Stimulated activated CD4-positive, alpha-beta T cell treated with anti-CD3 and anti-CD28 coated beads, Interleukin-1b, Interleukin-23, amount 100 ng/mL, for 48 hours (primary cell): ENCODE results near the gene BPIFA3.

Experiments used
- DNase-seq: peaks from one replicate; pipeline ENCODE4 v3.0.0-alpha.2; 2020

Gene BPIFA3

DNA sequence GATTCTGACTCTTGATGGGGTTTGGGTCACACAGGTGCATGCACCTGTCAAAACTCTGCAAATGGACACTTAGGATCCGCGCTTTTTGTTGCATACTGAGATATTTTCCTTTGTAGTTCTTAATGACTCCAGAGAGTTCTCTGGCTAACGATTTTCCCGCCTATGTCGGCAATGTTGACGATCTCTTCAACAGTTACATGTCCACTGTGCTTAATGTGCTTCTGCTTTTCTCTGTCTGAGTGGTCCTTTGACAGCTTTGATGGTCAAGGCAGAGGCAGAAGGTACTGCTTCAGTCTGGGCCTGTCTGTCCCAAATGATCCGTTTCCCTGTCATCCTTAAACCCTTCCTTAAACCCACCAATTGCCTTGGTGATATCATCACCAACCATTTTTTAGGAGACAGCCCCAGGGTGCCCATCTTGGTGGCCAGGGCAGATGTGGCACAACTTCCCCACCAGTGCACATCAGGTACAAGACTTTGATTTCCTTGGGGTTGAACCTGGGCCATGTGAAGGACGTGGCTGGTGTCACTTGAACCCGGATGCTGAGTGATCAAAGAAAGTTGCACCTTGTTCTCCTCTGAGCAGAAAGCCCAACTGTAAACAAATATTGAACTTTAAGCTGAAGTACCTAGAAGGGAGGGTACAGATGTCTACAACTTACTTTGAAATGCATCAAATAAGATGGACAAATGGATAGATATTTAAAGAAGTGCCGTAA, 55.2 kb downstream of the BPIFA3 start:
- DNase-seq, result no peak

DNA sequence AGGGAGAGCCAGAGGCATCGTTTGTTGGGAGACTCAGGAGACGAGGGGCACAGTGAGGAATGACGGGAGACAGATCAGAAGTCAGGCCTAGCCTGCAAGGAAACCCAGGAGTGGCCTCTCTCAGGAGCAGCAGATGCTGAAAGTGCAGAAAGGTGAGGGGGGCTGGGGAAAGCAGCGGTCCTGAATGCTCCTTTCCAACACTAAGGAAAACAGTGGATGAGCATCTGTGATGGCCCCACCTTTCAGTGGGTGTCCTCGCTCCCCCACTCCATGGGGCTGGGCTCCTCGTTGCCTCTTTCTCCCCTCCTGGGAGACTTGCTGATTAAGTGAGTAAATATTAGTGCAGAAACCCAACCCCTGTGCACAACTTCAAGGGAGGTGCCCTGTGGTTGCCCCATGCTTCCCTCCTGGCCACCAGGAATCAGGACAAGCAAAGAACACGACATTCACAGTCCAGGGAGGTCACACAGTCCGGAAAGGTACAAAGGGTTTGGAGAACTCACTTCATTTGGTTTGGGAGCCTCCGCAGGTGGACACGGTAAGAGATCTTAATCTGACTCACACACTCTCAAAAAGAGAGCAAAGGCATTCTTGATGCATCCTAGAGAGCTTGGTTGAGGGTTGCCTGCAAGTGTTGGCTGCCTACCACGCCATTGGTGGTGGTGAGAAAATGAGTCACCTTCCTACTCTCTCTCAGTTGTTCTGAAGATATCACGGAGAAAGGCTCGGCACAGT, 56.1 kb downstream of the BPIFA3 start:
- DNase-seq, result peak; percentile 4

DNA sequence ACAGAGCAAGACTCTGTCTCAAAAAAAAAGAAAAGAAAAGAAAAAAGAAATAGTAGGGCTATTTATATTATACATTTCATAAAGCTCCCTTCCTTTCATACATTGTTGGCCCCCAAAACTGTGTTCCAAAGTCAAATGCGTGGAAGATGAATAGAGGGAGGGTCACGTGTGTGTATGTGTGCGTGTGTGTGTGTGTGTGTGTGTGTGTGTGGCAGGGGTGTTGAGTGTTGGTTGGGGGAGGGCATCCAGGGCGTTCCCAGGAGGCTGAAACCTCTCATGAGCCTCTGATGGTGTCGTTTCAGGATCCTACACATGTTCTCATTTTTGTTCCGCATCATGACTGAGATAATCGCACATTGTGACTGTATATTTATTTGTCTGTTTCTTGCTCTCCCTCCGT, 58.1 kb downstream of the BPIFA3 start:
- no peak for DNase-seq

DNA sequence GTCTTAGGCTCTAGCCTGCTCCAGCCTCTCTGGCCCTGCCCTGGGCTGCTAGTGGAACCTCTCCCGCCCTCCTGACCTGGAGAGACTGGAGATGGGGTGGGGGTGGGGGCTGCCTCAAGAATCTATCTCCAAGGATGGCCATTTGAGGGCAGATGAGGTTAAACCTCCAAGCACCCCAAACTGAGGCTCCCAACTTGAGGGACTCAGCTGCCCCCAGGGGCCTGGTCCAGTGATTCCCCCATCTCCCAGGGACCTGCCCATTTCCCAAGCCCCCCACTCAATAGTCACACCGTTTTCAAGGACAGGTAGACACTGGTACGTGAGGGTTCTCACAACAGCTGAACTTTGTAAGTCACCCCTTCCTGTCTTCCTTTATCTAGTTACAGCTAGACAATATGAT, 58.7 kb downstream of the BPIFA3 start:
- DNase-seq, result no peak

DNA sequence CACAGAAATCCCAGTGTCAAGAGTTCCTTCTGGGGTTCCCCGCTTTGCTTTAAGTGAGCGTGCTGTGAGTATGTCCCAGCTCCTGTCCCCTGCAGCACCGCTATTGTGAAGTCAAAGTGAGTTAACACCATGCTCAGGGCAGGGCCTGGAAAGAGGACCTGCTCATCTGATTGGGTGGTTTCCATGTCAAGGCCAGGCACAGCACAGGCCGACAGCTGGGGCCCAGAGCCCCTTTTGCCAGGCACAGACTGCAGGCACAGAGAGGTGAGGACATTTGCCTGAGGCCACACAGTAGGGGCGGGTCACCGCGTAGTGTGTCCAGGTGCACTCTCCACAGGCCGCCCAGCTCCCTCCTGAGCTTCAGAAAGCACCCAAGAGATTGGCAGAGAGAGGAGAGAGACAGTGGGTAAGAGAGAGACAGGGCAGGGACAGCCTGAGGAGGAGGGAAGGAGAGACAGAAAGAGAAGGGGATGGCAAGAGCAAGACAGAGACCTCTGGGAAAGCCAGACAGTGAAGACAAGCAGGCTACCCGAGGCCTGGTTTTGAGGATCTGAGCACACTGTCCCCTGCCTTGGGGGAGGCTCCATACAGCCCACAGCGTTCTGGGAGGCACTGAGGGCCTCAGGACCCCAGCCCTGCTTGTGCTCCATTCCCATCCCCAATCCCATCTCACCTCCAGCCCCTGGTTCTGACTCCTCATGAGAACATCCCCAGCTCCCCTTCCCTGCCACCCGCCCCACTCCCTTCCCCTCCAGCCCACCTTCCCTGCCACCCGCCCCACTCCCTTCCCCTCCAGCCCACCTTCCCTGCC, 59.4 kb downstream of the BPIFA3 start:
- no peak for DNase-seq
